Measurements from ENCODE around the gene OCRL. TPM values are rescaled to one million over a fixed set of nuclear protein-coding genes. Genes with fewer than 3 reads are reported as not detected.

Gene OCRL
- total RNA-seq, 1 donor, result 18.1 TPM

- no peak for TF ChIP-seq CTCF (IDR thresholded peaks at IDR 0.05; ENCODE audit: extremely low read depth, low read depth, low read length)
- Histone ChIP-seq H4K20me1 (ENCODE audit: insufficient read depth, low read length) (no peaks in the 10 kb centered on the region), H3K36me3 (ENCODE audit: insufficient read depth, low read length) (no peaks in the 10 kb centered on the region), H3K27ac (ENCODE audit: low read depth, low read length) (no peak overlapping the region), H3K4me2 (ENCODE audit: insufficient read depth, low read length) (no peak overlapping the region), H3K79me2 (ENCODE audit: insufficient read depth, low read length) (no peaks in the 10 kb centered on the region), H2AFZ (ENCODE audit: low read length) (no peak overlapping the region), H3K4me3 (ENCODE audit: insufficient read depth, low read length) (no peak overlapping the region), H3K4me1 (ENCODE audit: insufficient read depth, low read length) (no peaks in the 10 kb centered on the region), H3K27me3 (ENCODE audit: insufficient read depth, low read length) (no peaks in the 10 kb centered on the region), H3K9me3 (ENCODE audit: low read depth, low read length) (no peaks in the 10 kb centered on the region)
- no peak for DNase-seq (ENCODE audit: insufficient read length, low spot score, missing footprints)
These were observed 82.8 kb downstream of the OCRL start for GRCh38 chrX:129622757-129623301.

- H3K9me3 ChIP-seq (ENCODE audit: low read depth, low read length), result no peaks in the 10 kb centered on the region
- no peaks in the 10 kb centered on the region for H3K4me1 ChIP-seq (ENCODE audit: insufficient read depth, low read length)
- DNase-seq (ENCODE audit: insufficient read length, low spot score, missing footprints), result no peak
- H3K4me2 ChIP-seq (ENCODE audit: insufficient read depth, low read length), result no peak overlapping the region
- no peak for TF ChIP-seq CTCF (IDR thresholded peaks at IDR 0.05; ENCODE audit: extremely low read depth, low read depth, low read length)
- no peaks in the 10 kb centered on the region for H4K20me1 ChIP-seq (ENCODE audit: insufficient read depth, low read length)
- no peaks in the 10 kb centered on the region for H3K36me3 ChIP-seq (ENCODE audit: insufficient read depth, low read length)
- no peak overlapping the region for H2AFZ ChIP-seq (ENCODE audit: low read length)
- H3K79me2 ChIP-seq (ENCODE audit: insufficient read depth, low read length), result no peaks in the 10 kb centered on the region
- H3K27ac ChIP-seq (ENCODE audit: low read depth, low read length), result no peak overlapping the region
- no peak overlapping the region for H3K4me3 ChIP-seq (ENCODE audit: insufficient read depth, low read length)
- H3K27me3 ChIP-seq (ENCODE audit: insufficient read depth, low read length), result no peaks in the 10 kb centered on the region
These were observed 86.0 kb downstream of the OCRL start for GRCh38 chrX:129626026-129626425.

GRCh38 chrX:129629837-129630236 is 89.8 kb downstream of the OCRL start:
- no peaks in the 10 kb centered on the region for H4K20me1 ChIP-seq (ENCODE audit: insufficient read depth, low read length)
- TF ChIP-seq CTCF (IDR thresholded peaks at IDR 0.05; ENCODE audit: extremely low read depth, low read depth, low read length), result no peak
- no peak overlapping the region for H3K4me3 ChIP-seq (ENCODE audit: insufficient read depth, low read length)
- no peaks in the 10 kb centered on the region for H3K79me2 ChIP-seq (ENCODE audit: insufficient read depth, low read length)
- no peaks in the 10 kb centered on the region for H3K27me3 ChIP-seq (ENCODE audit: insufficient read depth, low read length)
- no peak for DNase-seq (ENCODE audit: insufficient read length, low spot score, missing footprints)
- no peaks in the 10 kb centered on the region for H3K36me3 ChIP-seq (ENCODE audit: insufficient read depth, low read length)
- H3K27ac ChIP-seq (ENCODE audit: low read depth, low read length), result no peak overlapping the region
- H3K9me3 ChIP-seq (ENCODE audit: low read depth, low read length), result no peaks in the 10 kb centered on the region
- H3K4me1 ChIP-seq (ENCODE audit: insufficient read depth, low read length), result no peaks in the 10 kb centered on the region
- H2AFZ ChIP-seq (ENCODE audit: low read length), result no peak overlapping the region
- no peak overlapping the region for H3K4me2 ChIP-seq (ENCODE audit: insufficient read depth, low read length)

GRCh38 chrX:129631849-129632248 is 91.8 kb downstream of the OCRL start:
- no peaks in the 10 kb centered on the region for H3K4me1 ChIP-seq (ENCODE audit: insufficient read depth, low read length)
- no peak overlapping the region for H3K4me3 ChIP-seq (ENCODE audit: insufficient read depth, low read length)
- DNase-seq (ENCODE audit: insufficient read length, low spot score, missing footprints), result no peak
- no peaks in the 10 kb centered on the region for H4K20me1 ChIP-seq (ENCODE audit: insufficient read depth, low read length)
- no peaks in the 10 kb centered on the region for H3K79me2 ChIP-seq (ENCODE audit: insufficient read depth, low read length)
- no peaks in the 10 kb centered on the region for H3K27me3 ChIP-seq (ENCODE audit: insufficient read depth, low read length)
- no peak overlapping the region for H2AFZ ChIP-seq (ENCODE audit: low read length)
- no peak overlapping the region for H3K4me2 ChIP-seq (ENCODE audit: insufficient read depth, low read length)
- no peak overlapping the region for H3K27ac ChIP-seq (ENCODE audit: low read depth, low read length)
- no peaks in the 10 kb centered on the region for H3K9me3 ChIP-seq (ENCODE audit: low read depth, low read length)
- TF ChIP-seq CTCF (IDR thresholded peaks at IDR 0.05; ENCODE audit: extremely low read depth, low read depth, low read length), result no peak
- H3K36me3 ChIP-seq (ENCODE audit: insufficient read depth, low read length), result no peaks in the 10 kb centered on the region
